OCI-LY3 (cell line): Measurements from ENCODE around the gene RPS6KA1.

Experiments used
- H2AFZ ChIP-seq: fragments of 200-600, 300-600 bp; shearing (Covaris generic); 2 replicates; pipeline ENCODE4 v1.6.0; 2014; ENCODE audit warnings: antibody characterized with exemption, low read depth, low read length
- H3K27ac ChIP-seq: fragments of 200-600, 300-600 bp; sonication (generic); 2 replicates; pipeline ENCODE4 v1.5.1; 2014; ENCODE audit warnings: mild to moderate bottlenecking, low read length, moderate library complexity, mixed read lengths
- H3K27me3 ChIP-seq: fragments of 200-600, 300-600 bp; sonication (generic); 2 replicates; pipeline ENCODE4 v1.6.1; 2014; ENCODE audit warnings: low read depth, low read length, mixed read lengths
- H3K36me3 ChIP-seq: fragments of 200-600, 300-600 bp; sonication (generic); replicated peaks from 2 replicates; pipeline ENCODE3; 2014; ENCODE audit warnings: low read depth, low read length, mixed read lengths
- H3K4me1 ChIP-seq: fragments of 300-600, 200-600 bp; sonication (generic); 2 replicates; pipeline ENCODE4 v1.6.1; 2014; ENCODE audit warnings: low read length, mixed read lengths
- H3K4me2 ChIP-seq: fragments of 200-600, 300-600 bp; sonication (generic); 2 replicates; pipeline ENCODE4 v1.6.1; 2014; ENCODE audit warnings: low read length, mixed read lengths
- H3K4me3 ChIP-seq: fragments of 300-600, 200-600 bp; sonication (generic); 2 replicates; pipeline ENCODE4 v1.5.1; 2014; ENCODE audit warnings: antibody characterized with exemption, mild to moderate bottlenecking, low read length, moderate library complexity
- H3K79me2 ChIP-seq: fragments of 300-600, 200-600 bp; shearing (Covaris generic); 2 replicates; pipeline ENCODE4 v1.6.1; 2014; ENCODE audit warnings: mild to moderate bottlenecking, low read length, mixed read lengths
- H3K9ac ChIP-seq: fragments of 300-600, 200-600 bp; shearing (Covaris generic); 2 replicates; pipeline ENCODE4 v1.6.0; 2014; ENCODE audit warnings: mild to moderate bottlenecking, low read length, moderate library complexity
- H3K9me3 ChIP-seq: fragments of 200-600, 300-600 bp; shearing (Covaris generic); 2 replicates; pipeline ENCODE4 v1.6.1; 2014; ENCODE audit warnings: low read length, mixed read lengths; ENCODE audit not compliant: insufficient read depth
- H4K20me1 ChIP-seq: fragments of 200-600, 300-600 bp; sonication (generic); 2 replicates; pipeline ENCODE4 v1.6.1; 2016; ENCODE audit warnings: low read length, mixed read lengths; ENCODE audit not compliant: insufficient read depth
- CTCF ChIP-seq: fragments of 200-600, 300-600 bp; sonication (generic); IDR thresholded peaks from 2 replicates; pipeline ENCODE4 v1.5.1; 2014; ENCODE audit warnings: antibody characterized with exemption, low read length, low read depth
- EZH2phosphoT487 ChIP-seq: fragments of 200-600 bp; shearing (Covaris generic); IDR thresholded peaks from 2 replicates; pipeline ENCODE4 v1.6.1; 2018; ENCODE audit warnings: antibody characterized with exemption, mixed run types, low read depth

RPS6KA1 gene

DNA sequence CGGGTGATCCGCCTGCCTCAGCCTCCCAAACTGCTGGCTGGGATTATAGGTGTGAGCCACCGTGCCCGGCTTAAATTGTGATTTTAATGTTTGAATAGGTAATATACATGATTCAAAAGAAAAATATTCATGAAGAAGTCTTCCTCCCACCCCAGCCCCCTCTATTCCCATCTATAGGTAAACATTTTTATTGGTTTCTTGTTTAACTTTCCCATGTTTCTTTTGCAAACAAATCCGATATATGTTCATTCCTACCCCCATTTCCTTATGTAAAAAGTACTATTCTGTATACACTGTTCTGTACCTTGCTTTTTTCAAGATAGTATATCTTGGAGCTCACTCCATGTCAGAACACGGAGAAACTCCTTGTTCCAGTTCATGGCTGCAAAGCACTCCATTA is 23.2 kb downstream of the RPS6KA1 start:
- no peak overlapping the region for H3K27ac ChIP-seq
- peaks cover 11% of the 10 kb centered on the region for H4K20me1 ChIP-seq
- H3K9ac ChIP-seq, result no peak overlapping the region
- TF ChIP-seq EZH2phosphoT487 (no peak), CTCF (no peak)
- H3K27me3 ChIP-seq, result no peaks in the 10 kb centered on the region
- H3K4me3 ChIP-seq, result no peak overlapping the region
- peaks cover 25% of the 10 kb centered on the region for H3K79me2 ChIP-seq
- H3K4me2 ChIP-seq, result no peak overlapping the region
- H2AFZ ChIP-seq, result no peak overlapping the region
- H3K36me3 ChIP-seq, result peaks cover 63% of the 10 kb centered on the region
- peaks cover 6% of the 10 kb centered on the region; the same call in 1 of the 2 replicates for H3K4me1 ChIP-seq
- H3K9me3 ChIP-seq, result no peaks in the 10 kb centered on the region

GRCh38 chr1:26553942-26554682 is 24.6 kb downstream of the RPS6KA1 start:
- no peak overlapping the region for H3K27ac ChIP-seq
- H3K4me2 ChIP-seq, result no peak overlapping the region
- H3K79me2 ChIP-seq, result peaks cover 11% of the 10 kb centered on the region
- no peak overlapping the region for H3K4me3 ChIP-seq
- no peaks in the 10 kb centered on the region for H3K9me3 ChIP-seq
- no peak overlapping the region for H2AFZ ChIP-seq
- peaks cover 64% of the 10 kb centered on the region for H3K36me3 ChIP-seq
- no peak overlapping the region for H3K9ac ChIP-seq
- H3K4me1 ChIP-seq, result no peaks in the 10 kb centered on the region
- no peaks in the 10 kb centered on the region for H3K27me3 ChIP-seq
- TF ChIP-seq CTCF, result no peak
- no peak for TF ChIP-seq EZH2phosphoT487
- no peaks in the 10 kb centered on the region; the same call in 1 of the 2 replicates for H4K20me1 ChIP-seq

- no peak overlapping the region for H2AFZ ChIP-seq
- no peak overlapping the region for H3K9ac ChIP-seq
- TF ChIP-seq CTCF (no peak), EZH2phosphoT487 (no peak)
- peaks cover 7% of the 10 kb centered on the region; the same call in 1 of the 2 replicates for H3K79me2 ChIP-seq
- H3K4me1 ChIP-seq, result no peaks in the 10 kb centered on the region
- no peak overlapping the region for H3K27ac ChIP-seq
- no peaks in the 10 kb centered on the region for H3K9me3 ChIP-seq
- H4K20me1 ChIP-seq, result no peaks in the 10 kb centered on the region; the same call in 1 of the 2 replicates
- no peak overlapping the region for H3K4me2 ChIP-seq
- H3K27me3 ChIP-seq, result no peaks in the 10 kb centered on the region
- H3K36me3 ChIP-seq, result peaks cover 64% of the 10 kb centered on the region
- H3K4me3 ChIP-seq, result no peak overlapping the region
These were observed 25.2 kb downstream of the RPS6KA1 start for GRCh38 chr1:26554781-26555180.

DNA sequence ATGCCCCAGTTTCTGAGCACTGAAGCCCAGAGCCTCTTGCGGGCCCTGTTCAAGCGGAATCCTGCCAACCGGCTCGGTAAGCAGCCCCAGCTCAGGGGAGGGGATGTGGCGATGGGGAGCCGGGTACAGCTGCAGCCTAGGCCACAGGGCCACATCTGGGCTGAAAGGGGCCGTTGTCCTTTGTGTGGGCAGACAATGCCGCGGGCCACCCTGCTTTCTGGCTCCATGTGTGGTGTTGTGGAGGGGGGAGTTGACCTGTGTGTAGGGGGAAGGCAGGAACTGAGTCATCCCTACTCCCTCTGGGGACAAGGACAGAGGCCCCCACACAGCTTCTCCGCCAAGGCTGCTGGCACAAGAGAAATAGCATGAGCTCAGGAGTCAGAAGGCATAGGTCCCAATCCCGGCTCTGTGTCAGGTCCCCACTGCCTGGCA is 26.0 kb downstream of the RPS6KA1 start:
- Histone ChIP-seq H3K27ac (no peak overlapping the region), H3K9ac (no peak overlapping the region)

More for the DNA sequence above, 26.0 kb downstream of the RPS6KA1 start:
- peaks cover 70% of the 10 kb centered on the region for H3K36me3 ChIP-seq
- H4K20me1 ChIP-seq, result no peaks in the 10 kb centered on the region; the same call in 1 of the 2 replicates
- peaks cover 7% of the 10 kb centered on the region; the same call in 1 of the 2 replicates for H3K79me2 ChIP-seq
- H3K4me2 ChIP-seq, result no peak overlapping the region
- no peak for TF ChIP-seq CTCF
- TF ChIP-seq EZH2phosphoT487, result no peak
- no peak overlapping the region for H2AFZ ChIP-seq
- no peaks in the 10 kb centered on the region for H3K27me3 ChIP-seq
- H3K9me3 ChIP-seq, result no peaks in the 10 kb centered on the region
- H3K4me1 ChIP-seq, result no peaks in the 10 kb centered on the region
- H3K4me3 ChIP-seq, result no peak overlapping the region
